H9 (cell line): ENCODE data around the gene ZNHIT1. TPM values are rescaled to one million over a fixed set of nuclear protein-coding genes. Genes with fewer than 3 reads are reported as not detected.

Source experiments
- DNase-seq: peaks from one replicate; pipeline ENCODE4 v3.0.0-alpha.2; 2017
- H2AFZ ChIP-seq: one replicate; pipeline ENCODE4 v1.6.1; 2013; ENCODE audit warnings: mild to moderate bottlenecking, low read length, control low read depth, moderate library complexity
- H2AK5ac ChIP-seq: 2 replicates; pipeline ENCODE4 v1.6.1; 2013; ENCODE audit warnings: low read length, control low read depth, mixed read lengths; ENCODE audit not compliant: insufficient read length
- H2BK120ac ChIP-seq: one replicate; pipeline ENCODE4 v1.6.1; 2013; ENCODE audit warnings: low read depth, mild to moderate bottlenecking, low read length, control low read depth, inconsistent platforms; ENCODE audit not compliant: poor library complexity, severe bottlenecking
- H2BK12ac ChIP-seq: 2 replicates; pipeline ENCODE4 v1.6.1; 2013; ENCODE audit warnings: low read length, control low read depth, mixed read lengths, low read depth; ENCODE audit not compliant: insufficient read length
- H2BK15ac ChIP-seq: 2 replicates; pipeline ENCODE4 v1.6.1; 2013; ENCODE audit warnings: low read depth, low read length, control low read depth
- H2BK20ac ChIP-seq: one replicate; pipeline ENCODE4 v1.6.1; 2013; ENCODE audit warnings: low read depth, mild to moderate bottlenecking, low read length, control low read depth, inconsistent platforms; ENCODE audit not compliant: poor library complexity, severe bottlenecking
- H2BK5ac ChIP-seq: 2 replicates; pipeline ENCODE4 v1.6.1; 2013; ENCODE audit warnings: low read length, control low read depth, mixed read lengths; ENCODE audit not compliant: insufficient read length
- H3K14ac ChIP-seq: 2 replicates; pipeline ENCODE4 v1.6.1; 2013; ENCODE audit warnings: low read length, control low read depth; ENCODE audit not compliant: insufficient read depth
- H3K18ac ChIP-seq: 2 replicates; pipeline ENCODE4 v1.6.1; 2013; ENCODE audit warnings: low read depth, mild to moderate bottlenecking, mixed read lengths, low read length, control low read depth; ENCODE audit not compliant: insufficient read length
- H3K23ac ChIP-seq: 2 replicates; pipeline ENCODE4 v1.6.1; 2013; ENCODE audit warnings: low read length, control low read depth, mixed read lengths, low read depth; ENCODE audit not compliant: insufficient read length
- H3K23me2 ChIP-seq: 2 replicates; pipeline ENCODE4 v1.6.1; 2013; ENCODE audit warnings: low read depth, mild to moderate bottlenecking, mixed read lengths, low read length, control low read depth; ENCODE audit not compliant: insufficient read length, poor library complexity, severe bottlenecking
- H3K27ac ChIP-seq: 2 replicates; pipeline ENCODE4 v1.5.1; 2013; ENCODE audit warnings: low read length, control low read depth, mixed read lengths, low read depth; ENCODE audit not compliant: insufficient read length
- H3K27me3 ChIP-seq: 2 replicates; pipeline ENCODE4 v1.6.1; 2013; ENCODE audit warnings: low read length, control low read depth, inconsistent platforms; ENCODE audit not compliant: insufficient read depth
- H3K4ac ChIP-seq: 2 replicates; pipeline ENCODE4 v1.6.1; 2013; ENCODE audit warnings: low read depth, mild to moderate bottlenecking, control low read depth, inconsistent platforms, low read length, moderate library complexity
- H3K4me1 ChIP-seq: 2 replicates; pipeline ENCODE4 v1.6.1; 2013; ENCODE audit warnings: low read length, control low read depth, inconsistent platforms; ENCODE audit not compliant: insufficient read depth
- H3K4me2 ChIP-seq: 2 replicates; pipeline ENCODE4 v1.6.1; 2013; ENCODE audit warnings: low read length, control low read depth, mixed read lengths; ENCODE audit not compliant: insufficient read length, insufficient read depth
- H3K56ac ChIP-seq: 2 replicates; pipeline ENCODE4 v1.6.1; 2013; ENCODE audit warnings: low read depth, mild to moderate bottlenecking, mixed read lengths, low read length, control low read depth; ENCODE audit not compliant: insufficient read length
- H3K79me1 ChIP-seq: 2 replicates; pipeline ENCODE4 v1.6.1; 2013; ENCODE audit warnings: low read depth, mild to moderate bottlenecking, moderate library complexity, low read length, control low read depth, inconsistent platforms; ENCODE audit not compliant: insufficient read depth, poor library complexity, severe bottlenecking
- H3K79me2 ChIP-seq: 2 replicates; pipeline ENCODE4 v1.6.1; 2013; ENCODE audit warnings: low read length, control low read depth, inconsistent platforms; ENCODE audit not compliant: insufficient read depth
- H3K9ac ChIP-seq: 2 replicates; pipeline ENCODE4 v1.6.1; 2013; ENCODE audit warnings: low read length, control low read depth, mixed read lengths; ENCODE audit not compliant: insufficient read length; ENCODE audit errors: extremely low read depth
- H3K9me3 ChIP-seq: one replicate; pipeline ENCODE4 v1.6.1; 2013; ENCODE audit warnings: low read depth, low read length, inconsistent platforms; ENCODE audit not compliant: control insufficient read depth
- H3T11ph ChIP-seq: one replicate; pipeline ENCODE4 v1.6.1; 2013; ENCODE audit warnings: mild to moderate bottlenecking, low read length, control low read depth, inconsistent platforms
- H4K20me1 ChIP-seq: one replicate; pipeline ENCODE4 v1.6.1; 2013; ENCODE audit not compliant: control insufficient read depth, insufficient read length, insufficient read depth
- H4K5ac ChIP-seq: 2 replicates; pipeline ENCODE4 v1.6.1; 2013; ENCODE audit warnings: low read depth, mild to moderate bottlenecking, mixed read lengths, low read length, control low read depth; ENCODE audit not compliant: insufficient read length
- H4K8ac ChIP-seq: replicated peaks from 2 replicates; pipeline ENCODE4 v1.6.1; 2013; ENCODE audit warnings: low read length, control low read depth, mixed read lengths, low read depth; ENCODE audit not compliant: insufficient read length
- H4K91ac ChIP-seq: 2 replicates; pipeline ENCODE4 v1.6.1; 2013; ENCODE audit warnings: low read depth, mild to moderate bottlenecking, moderate library complexity, mixed read lengths, low read length, control low read depth; ENCODE audit not compliant: insufficient read length
- H3K27ac Mint-ChIP-seq, 3 experiments: 2 replicates in 2 of 3; 3 replicates in 1 of 3; pipeline ENCODE4 v1.8.0; 2020 to 2021; ENCODE audit warnings: mixed read lengths in 3 of 3, mild to moderate bottlenecking in 1 of 3, moderate library complexity in 1 of 3
- H3K27me3 Mint-ChIP-seq: 2 replicates; pipeline ENCODE4 v1.8.0; 2021; ENCODE audit warnings: low read depth, mild to moderate bottlenecking, moderate library complexity, mixed read lengths
- H3K36me3 Mint-ChIP-seq, 3 experiments: 2 replicates in 2 of 3; 3 replicates in 1 of 3; pipeline ENCODE4 v1.8.0; 2020 to 2021; ENCODE audit warnings: low read depth in 3 of 3, mixed read lengths in 3 of 3; ENCODE audit not compliant: insufficient read depth in 1 of 3
- H3K4me1 Mint-ChIP-seq, 2 experiments: 2 replicates each; pipeline ENCODE4 v1.8.0; 2020; ENCODE audit warnings: mixed read lengths in 2 of 2
- H3K4me3 Mint-ChIP-seq, 2 experiments: 2 replicates in 1 of 2; 3 replicates in 1 of 2; pipeline ENCODE4 v1.8.0; 2020 to 2021; ENCODE audit warnings: mild to moderate bottlenecking in 2 of 2, mixed read lengths in 2 of 2, moderate library complexity in 1 of 2
- H3K9me3 Mint-ChIP-seq, 2 experiments: 2 replicates in 1 of 2; 3 replicates in 1 of 2; pipeline ENCODE4 v1.8.0; 2020; ENCODE audit warnings: mild to moderate bottlenecking in 2 of 2, mixed read lengths in 2 of 2, moderate library complexity in 1 of 2
- CTCF ChIP-seq: fragments of 200-600 bp; sonication (generic); conservative IDR thresholded peaks from 3 replicates; pipeline ENCODE4 v1.8.0; 2021; ENCODE audit warnings: antibody characterized with exemption, mild to moderate bottlenecking
- WGBS: extraction: QIAGEN DNeasy Blood & Tissue Kit; methylation state at CpG from one replicate; pipeline ENCODE4 v1.1.7; 2013; ENCODE audit warnings: missing lambda C conversion rate, low lambda C conversion rate, mixed read lengths; ENCODE audit not compliant: insufficient read length; ENCODE audit errors: extremely low coverage; 5-methylcytosine and 5-hydroxymethylcytosine counted together
- total RNA-seq: library from RNA; stranded (reverse); gene quantifications from 2 replicates; pipeline ENCODE4 v1.2.1, GENCODE V29; 2021

ZNHIT1 gene
- total RNA-seq, 1 experiment from 2014 or later: 52.7 TPM

DNA sequence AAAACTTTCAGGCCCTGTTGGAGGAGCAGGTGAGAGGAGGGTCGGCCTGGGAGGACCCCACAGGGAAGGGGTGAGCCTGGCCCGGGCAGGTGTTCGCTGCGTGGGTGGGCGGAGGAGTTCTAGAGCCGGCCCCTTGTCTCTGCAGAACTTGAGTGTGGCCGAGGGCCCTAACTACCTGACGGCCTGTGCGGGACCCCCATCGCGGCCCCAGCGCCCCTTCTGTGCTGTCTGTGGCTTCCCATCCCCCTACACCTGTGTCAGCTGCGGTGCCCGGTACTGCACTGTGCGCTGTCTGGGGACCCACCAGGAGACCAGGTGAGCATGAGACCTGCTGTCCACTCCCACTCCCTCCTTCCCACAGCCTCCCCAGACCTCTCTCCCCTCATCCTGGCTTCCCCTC lies 5.6 kb downstream of the ZNHIT1 start:
- H3K27me3 ChIP-seq: no peaks in the 10 kb centered on the region
- no peak overlapping the region for H2BK120ac ChIP-seq
- no peak overlapping the region for H2AFZ ChIP-seq
- H3K9ac ChIP-seq: no peak overlapping the region
- Mint-ChIP-seq H3K27ac (no peak overlapping the region), H3K4me1 (peaks cover 10 to 13% of the 10 kb centered on the region in 2 experiments), H3K27me3 (no peaks in the 10 kb centered on the region), H3K4me3 (no peak overlapping the region), H3K9me3 (no peaks in the 10 kb centered on the region), H3K36me3 (peaks cover 26 to 41% (median 27%) of the 10 kb centered on the region in 3 experiments)
- H3K79me2 ChIP-seq: no peaks in the 10 kb centered on the region
- no peak overlapping the region for H2BK12ac ChIP-seq
- no peak overlapping the region; the same call in 1 of the 2 replicates for H3K14ac ChIP-seq
- DNase-seq: no peak
- H2BK15ac ChIP-seq: no peak overlapping the region
- no peaks in the 10 kb centered on the region for H3K9me3 ChIP-seq
- H3K79me1 ChIP-seq: no peaks in the 10 kb centered on the region
- H2BK20ac ChIP-seq: no peak overlapping the region
- no peak overlapping the region for H3K56ac ChIP-seq
- H4K20me1 ChIP-seq: no peaks in the 10 kb centered on the region
- no peak overlapping the region for H4K91ac ChIP-seq
- no peak overlapping the region for H3K27ac ChIP-seq
- H4K8ac ChIP-seq: no peak overlapping the region
- no peak overlapping the region for H3K4ac ChIP-seq
- H4K5ac ChIP-seq: no peak overlapping the region
- no peak overlapping the region for H3T11ph ChIP-seq
- H3K4me1 ChIP-seq: peaks cover 3% of the 10 kb centered on the region; the same call in 1 of the 2 replicates
- H3K23me2 ChIP-seq: peaks cover 1% of the 10 kb centered on the region
- no peak overlapping the region for H2BK5ac ChIP-seq
- no CpG with 5 or more reads among the region's 15 CpGs for WGBS
- no peak overlapping the region for H3K18ac ChIP-seq
- no peak overlapping the region for H3K23ac ChIP-seq
- no peak for TF ChIP-seq CTCF
- H3K4me2 ChIP-seq: no peak overlapping the region
- no peak overlapping the region for H2AK5ac ChIP-seq
